SH-SY5Y (cell line): ENCODE data around the gene VSIG8.

Experiments used
- GATA2 ChIP-seq: IDR thresholded peaks from 2 replicates; pipeline ENCODE4 v1.6.1; 2011; ENCODE audit warnings: mild to moderate bottlenecking, low read depth, low read length
- GATA3 ChIP-seq: IDR thresholded peaks from 2 replicates; pipeline ENCODE4 v1.6.1; 2011; ENCODE audit warnings: low read depth, mild to moderate bottlenecking, low read length, moderate library complexity

DNA sequence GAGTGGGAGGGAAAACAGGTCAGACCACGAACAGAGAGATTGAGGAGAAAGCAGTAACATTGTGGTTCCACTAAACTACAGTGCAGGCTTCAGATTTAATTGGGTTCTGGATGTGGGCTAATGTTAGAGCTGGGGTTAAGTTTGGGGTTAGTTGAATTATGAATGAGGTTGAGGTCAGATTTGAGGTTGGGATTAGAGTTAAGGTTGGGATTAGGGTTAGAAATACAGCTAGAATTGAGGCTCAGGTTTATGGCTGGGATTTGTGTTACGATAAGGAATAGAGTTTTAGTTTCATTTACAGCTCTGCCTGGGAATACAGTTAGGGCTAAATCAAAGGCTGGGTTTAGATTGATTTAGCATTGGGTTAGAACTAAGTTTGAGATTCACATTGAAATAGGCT is 1.8 kb upstream of the VSIG8 start:
- no peak for TF ChIP-seq GATA2
- no peak for TF ChIP-seq GATA3
